KMS-11 (cell line): Measurements from ENCODE around the gene RELN.

Experiments
- H2AFZ ChIP-seq: fragments of 200-600 bp; sonication (generic); 2 replicates; pipeline ENCODE4 v1.6.1; 2016; ENCODE audit warnings: antibody characterized with exemption, mixed run types, low read depth
- H3K27ac ChIP-seq: fragments of 200-600 bp; sonication (generic); 2 replicates; pipeline ENCODE4 v1.6.1; 2016; ENCODE audit warnings: mild to moderate bottlenecking, mixed run types
- H3K27me3 ChIP-seq: fragments of 200-600 bp; sonication (generic); 2 replicates; pipeline ENCODE4 v1.6.1; 2017; ENCODE audit warnings: mild to moderate bottlenecking, low read depth, mixed run types, moderate library complexity; ENCODE audit not compliant: insufficient read depth
- H3K36me3 ChIP-seq: fragments of 200-600 bp; sonication (generic); 2 replicates; pipeline ENCODE4 v1.6.1; 2017; ENCODE audit warnings: mild to moderate bottlenecking, mixed run types; ENCODE audit not compliant: insufficient read depth
- H3K4me1 ChIP-seq: fragments of 200-600 bp; sonication (generic); 2 replicates; pipeline ENCODE4 v1.6.1; 2016; ENCODE audit warnings: mild to moderate bottlenecking, low read depth, mixed run types; ENCODE audit not compliant: poor library complexity, severe bottlenecking
- H3K4me2 ChIP-seq: fragments of 200-600 bp; sonication (generic); 2 replicates; pipeline ENCODE4 v1.7.0; 2016; ENCODE audit warnings: mild to moderate bottlenecking, mixed run types
- H3K4me3 ChIP-seq: fragments of 200-600 bp; sonication (generic); IDR thresholded peaks from 2 replicates; pipeline ENCODE4 v1.6.1; 2017; ENCODE audit warnings: low read depth, low read length, mixed read lengths; ENCODE audit not compliant: insufficient read depth
- H3K79me2 ChIP-seq: fragments of 200-600 bp; sonication (generic); 2 replicates; pipeline ENCODE4 v1.6.1; 2016; ENCODE audit warnings: low read depth, mixed run types; ENCODE audit not compliant: insufficient read depth
- H3K9ac ChIP-seq: fragments of 200-600 bp; sonication (generic); 2 replicates; pipeline ENCODE4 v1.6.1; 2016; ENCODE audit warnings: mild to moderate bottlenecking, mixed run types
- H4K20me1 ChIP-seq: fragments of 200-600 bp; sonication (generic); 2 replicates; pipeline ENCODE4 v1.6.1; 2016; ENCODE audit warnings: mild to moderate bottlenecking, mixed run types; ENCODE audit not compliant: insufficient read depth
- TF ChIP-seq, protein P1 (sequence below): fragments of 200-600 bp; sonication (generic); conservative IDR thresholded peaks from 2 replicates; pipeline ENCODE4 v1.6.1; 2017; ENCODE audit warnings: low read depth, mild to moderate bottlenecking, antibody characterized with exemption, low read length, moderate library complexity, mixed read lengths

Gene RELN

DNA sequence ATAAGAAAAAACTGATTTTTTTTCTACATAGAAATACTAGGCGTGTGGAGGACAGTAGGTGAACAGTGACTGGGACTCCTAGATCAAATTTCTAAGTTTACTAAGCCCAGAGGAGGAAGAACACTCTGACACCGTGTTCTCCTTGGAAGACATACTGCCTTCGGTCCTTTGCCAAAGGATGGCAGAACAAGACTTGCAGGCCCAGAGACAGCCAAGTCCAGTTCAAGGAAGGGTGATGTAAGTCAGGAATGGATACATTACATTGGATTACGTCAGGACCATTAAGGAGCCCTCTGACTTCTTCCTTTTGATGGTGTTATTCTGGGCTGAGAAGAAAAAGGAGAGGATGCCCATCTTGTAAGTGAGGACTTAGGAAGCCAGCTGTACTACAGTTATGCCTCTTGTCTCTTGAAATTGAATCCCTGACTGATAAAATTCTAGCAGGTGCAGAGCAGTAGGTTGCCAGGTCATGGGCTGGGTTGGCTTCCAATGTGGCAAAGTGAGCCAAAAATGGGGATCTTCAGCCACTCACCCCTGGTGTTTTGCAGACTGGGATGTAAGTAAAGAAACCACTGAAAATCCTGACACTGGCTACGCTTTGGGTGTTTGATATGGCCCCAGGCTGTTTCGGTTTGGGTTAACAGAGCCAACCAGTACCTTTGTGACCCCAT, 45.1 kb downstream of the RELN start:
- no peak overlapping the region for H3K9ac ChIP-seq
- no peaks in the 10 kb centered on the region for H3K36me3 ChIP-seq
- H4K20me1 ChIP-seq = no peaks in the 10 kb centered on the region
- H2AFZ ChIP-seq = no peak overlapping the region
- TF ChIP-seq, protein P1, sequence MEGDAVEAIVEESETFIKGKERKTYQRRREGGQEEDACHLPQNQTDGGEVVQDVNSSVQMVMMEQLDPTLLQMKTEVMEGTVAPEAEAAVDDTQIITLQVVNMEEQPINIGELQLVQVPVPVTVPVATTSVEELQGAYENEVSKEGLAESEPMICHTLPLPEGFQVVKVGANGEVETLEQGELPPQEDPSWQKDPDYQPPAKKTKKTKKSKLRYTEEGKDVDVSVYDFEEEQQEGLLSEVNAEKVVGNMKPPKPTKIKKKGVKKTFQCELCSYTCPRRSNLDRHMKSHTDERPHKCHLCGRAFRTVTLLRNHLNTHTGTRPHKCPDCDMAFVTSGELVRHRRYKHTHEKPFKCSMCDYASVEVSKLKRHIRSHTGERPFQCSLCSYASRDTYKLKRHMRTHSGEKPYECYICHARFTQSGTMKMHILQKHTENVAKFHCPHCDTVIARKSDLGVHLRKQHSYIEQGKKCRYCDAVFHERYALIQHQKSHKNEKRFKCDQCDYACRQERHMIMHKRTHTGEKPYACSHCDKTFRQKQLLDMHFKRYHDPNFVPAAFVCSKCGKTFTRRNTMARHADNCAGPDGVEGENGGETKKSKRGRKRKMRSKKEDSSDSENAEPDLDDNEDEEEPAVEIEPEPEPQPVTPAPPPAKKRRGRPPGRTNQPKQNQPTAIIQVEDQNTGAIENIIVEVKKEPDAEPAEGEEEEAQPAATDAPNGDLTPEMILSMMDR = no peak
- no peaks in the 10 kb centered on the region for H3K4me1 ChIP-seq
- H3K27me3 ChIP-seq = no peaks in the 10 kb centered on the region
- no peak overlapping the region for H3K4me2 ChIP-seq
- no peak overlapping the region for H3K4me3 ChIP-seq
- no peaks in the 10 kb centered on the region for H3K79me2 ChIP-seq
- no peak overlapping the region for H3K27ac ChIP-seq

DNA sequence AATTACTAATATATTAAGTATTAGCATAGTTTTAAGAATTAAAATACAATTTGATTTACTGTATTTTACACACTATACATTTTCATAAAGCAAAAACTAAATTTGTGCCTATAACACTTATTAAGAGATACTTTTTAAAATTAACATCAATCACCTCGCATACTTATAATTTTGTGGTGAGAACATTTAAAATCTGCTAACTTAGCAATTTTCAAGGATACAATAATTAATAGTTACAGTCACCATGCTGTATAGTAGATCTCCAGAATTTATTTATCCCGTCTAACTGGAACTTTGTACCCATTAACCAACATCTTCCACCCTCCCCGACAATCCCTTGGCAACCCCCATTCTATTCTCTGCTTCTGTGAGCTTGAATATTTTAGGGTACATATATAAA, 47.5 kb downstream of the RELN start:
- no peaks in the 10 kb centered on the region for H3K4me1 ChIP-seq
- no peak overlapping the region for H2AFZ ChIP-seq
- no peaks in the 10 kb centered on the region for H3K79me2 ChIP-seq

DNA sequence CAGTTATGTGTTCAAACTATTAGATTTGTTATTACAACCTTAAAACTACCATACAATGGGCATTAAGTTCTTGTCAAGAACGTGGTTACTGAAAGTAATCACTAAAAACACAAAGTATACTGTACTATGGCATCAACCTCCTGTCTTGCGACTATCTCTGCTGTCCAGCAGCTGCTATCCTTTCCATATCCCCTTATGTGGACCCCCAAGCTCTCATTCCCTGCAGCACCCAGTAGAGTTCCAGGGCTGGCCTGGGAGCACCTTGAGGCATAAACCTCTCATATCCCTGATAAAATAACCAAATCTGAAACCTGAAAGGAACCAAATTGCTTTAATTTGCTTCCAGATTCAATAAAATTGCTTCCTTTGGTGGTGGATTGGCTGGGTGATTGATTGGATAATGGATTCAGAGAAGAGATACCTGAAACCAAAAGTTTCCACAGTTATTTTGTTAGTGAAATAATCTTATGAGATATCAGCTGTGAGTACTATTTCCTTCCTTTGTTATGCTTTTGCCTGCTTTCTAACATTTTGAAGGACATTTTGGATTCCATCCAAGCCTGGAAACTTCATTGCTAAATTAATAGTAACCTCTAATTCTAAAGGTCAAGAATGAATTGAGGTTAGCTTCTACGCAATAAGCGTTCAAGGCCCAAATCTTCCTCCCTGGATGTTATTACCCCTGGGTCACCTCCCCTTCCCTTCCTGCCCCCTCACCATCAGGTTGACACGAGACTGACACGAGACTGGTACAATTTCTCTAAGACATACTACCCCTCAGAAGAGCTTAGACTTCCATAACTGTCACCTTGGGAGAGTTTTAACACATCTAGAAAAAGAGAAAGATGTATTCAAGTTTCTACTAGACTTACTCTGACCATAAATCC, 48.8 kb downstream of the RELN start:
- TF ChIP-seq, protein P1 = no peak
- H3K79me2 ChIP-seq = no peaks in the 10 kb centered on the region

More for the DNA sequence above, 47.5 kb downstream of the RELN start:
- H4K20me1 ChIP-seq = no peaks in the 10 kb centered on the region
- no peak overlapping the region for H3K27ac ChIP-seq
- H3K4me2 ChIP-seq = no peak overlapping the region
- TF ChIP-seq, protein P1 = no peak
- H3K9ac ChIP-seq = no peak overlapping the region
- H3K36me3 ChIP-seq = no peaks in the 10 kb centered on the region
- H3K4me3 ChIP-seq = no peak overlapping the region
- H3K27me3 ChIP-seq = no peaks in the 10 kb centered on the region

DNA sequence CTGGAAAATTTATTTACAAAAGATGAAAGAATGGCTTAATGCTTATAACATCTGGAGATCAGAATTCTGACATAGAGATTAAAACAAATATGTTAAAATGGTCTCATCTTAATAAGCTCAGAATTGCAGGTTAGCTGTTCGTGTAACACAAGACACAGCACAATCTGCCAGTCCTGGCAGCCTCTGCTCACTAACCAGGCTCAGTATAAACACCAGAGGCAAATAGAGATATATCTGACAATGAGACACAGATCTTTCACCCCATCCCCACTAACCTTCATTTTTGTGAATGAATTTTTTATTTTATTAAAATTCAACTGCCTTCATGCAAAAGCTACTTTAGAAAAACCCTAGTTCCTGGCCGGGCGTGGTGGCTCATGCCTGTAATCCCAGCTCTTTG, 51.8 kb downstream of the RELN start:
- no peaks in the 10 kb centered on the region for H3K79me2 ChIP-seq
- no peak overlapping the region for H3K9ac ChIP-seq
- TF ChIP-seq, protein P1 = no peak
- no peak overlapping the region for H3K4me3 ChIP-seq
- no peaks in the 10 kb centered on the region for H3K36me3 ChIP-seq
- H2AFZ ChIP-seq = no peak overlapping the region
- H3K27me3 ChIP-seq = no peaks in the 10 kb centered on the region
- no peaks in the 10 kb centered on the region for H4K20me1 ChIP-seq
- no peak overlapping the region for H3K27ac ChIP-seq
- no peak overlapping the region for H3K4me2 ChIP-seq
- H3K4me1 ChIP-seq = no peaks in the 10 kb centered on the region

More for the DNA sequence above, 48.8 kb downstream of the RELN start:
- H3K36me3 ChIP-seq = no peaks in the 10 kb centered on the region
- H3K27me3 ChIP-seq = no peaks in the 10 kb centered on the region
- no peaks in the 10 kb centered on the region for H3K4me1 ChIP-seq
- no peaks in the 10 kb centered on the region for H4K20me1 ChIP-seq
- H3K27ac ChIP-seq = no peak overlapping the region
- no peak overlapping the region for H2AFZ ChIP-seq
- no peak overlapping the region for H3K9ac ChIP-seq
- H3K4me3 ChIP-seq = no peak overlapping the region
- H3K4me2 ChIP-seq = no peak overlapping the region
